Measurements from ENCODE around the gene NABP2. TPM values are rescaled to one million over a fixed set of nuclear protein-coding genes. Genes with fewer than 3 reads are reported as not detected.
"Not testable (repeated sequence)": the region's sequence is repeated elsewhere in the genome, so short reads cannot be mapped to it uniquely, and the experiment has no call there.

The NABP2 gene
- total and polyA plus RNA-seq, 8 donors = 14.1 to 23.6 (median 17.5) TPM

DNA sequence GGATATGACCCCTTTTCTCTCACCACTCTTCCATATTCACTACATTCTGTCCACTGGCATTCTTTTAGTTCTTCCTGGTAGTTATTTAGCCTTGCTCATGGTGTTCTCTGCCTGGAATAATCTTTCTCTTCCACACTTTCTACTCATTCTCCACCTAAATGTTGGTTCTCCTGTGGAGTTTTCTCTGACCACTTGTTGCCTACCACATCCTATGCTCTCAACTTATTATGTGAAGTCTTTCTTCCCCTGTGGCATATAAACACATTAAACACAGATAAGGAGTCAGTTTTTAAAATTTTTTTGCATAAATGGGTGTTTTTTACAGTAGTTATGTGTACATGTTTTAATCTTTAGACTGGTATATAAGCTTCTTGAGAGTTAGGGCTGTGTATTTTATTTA lies 31.6 kb upstream of the NABP2 start:
- DNase-seq (no peak), FAIRE-seq (no peak), ATAC-seq (no peak)
- Histone ChIP-seq H3K9me3 (no peaks in the 10 kb centered on the region), H3K27ac (no peak overlapping the region), H3K27me3 (no peaks in the 10 kb centered on the region), H3K4me3 (no peak overlapping the region), H3K36me3 (no peaks in the 10 kb centered on the region), H3K4me1 (peaks cover 5 to 7% (median 7%) of the 10 kb centered on the region in 3 donors)
- TF ChIP-seq, protein P1, sequence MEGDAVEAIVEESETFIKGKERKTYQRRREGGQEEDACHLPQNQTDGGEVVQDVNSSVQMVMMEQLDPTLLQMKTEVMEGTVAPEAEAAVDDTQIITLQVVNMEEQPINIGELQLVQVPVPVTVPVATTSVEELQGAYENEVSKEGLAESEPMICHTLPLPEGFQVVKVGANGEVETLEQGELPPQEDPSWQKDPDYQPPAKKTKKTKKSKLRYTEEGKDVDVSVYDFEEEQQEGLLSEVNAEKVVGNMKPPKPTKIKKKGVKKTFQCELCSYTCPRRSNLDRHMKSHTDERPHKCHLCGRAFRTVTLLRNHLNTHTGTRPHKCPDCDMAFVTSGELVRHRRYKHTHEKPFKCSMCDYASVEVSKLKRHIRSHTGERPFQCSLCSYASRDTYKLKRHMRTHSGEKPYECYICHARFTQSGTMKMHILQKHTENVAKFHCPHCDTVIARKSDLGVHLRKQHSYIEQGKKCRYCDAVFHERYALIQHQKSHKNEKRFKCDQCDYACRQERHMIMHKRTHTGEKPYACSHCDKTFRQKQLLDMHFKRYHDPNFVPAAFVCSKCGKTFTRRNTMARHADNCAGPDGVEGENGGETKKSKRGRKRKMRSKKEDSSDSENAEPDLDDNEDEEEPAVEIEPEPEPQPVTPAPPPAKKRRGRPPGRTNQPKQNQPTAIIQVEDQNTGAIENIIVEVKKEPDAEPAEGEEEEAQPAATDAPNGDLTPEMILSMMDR (IDR thresholded peaks at IDR 0.05) = no peak
- intact Hi-C loops (cut with DNase I) = loop anchor here in 1 of 3 donors (10.0 kb wide), 1 partner anchor 62 kb away; the partner anchor contains the start of gene ANKRD52

DNA sequence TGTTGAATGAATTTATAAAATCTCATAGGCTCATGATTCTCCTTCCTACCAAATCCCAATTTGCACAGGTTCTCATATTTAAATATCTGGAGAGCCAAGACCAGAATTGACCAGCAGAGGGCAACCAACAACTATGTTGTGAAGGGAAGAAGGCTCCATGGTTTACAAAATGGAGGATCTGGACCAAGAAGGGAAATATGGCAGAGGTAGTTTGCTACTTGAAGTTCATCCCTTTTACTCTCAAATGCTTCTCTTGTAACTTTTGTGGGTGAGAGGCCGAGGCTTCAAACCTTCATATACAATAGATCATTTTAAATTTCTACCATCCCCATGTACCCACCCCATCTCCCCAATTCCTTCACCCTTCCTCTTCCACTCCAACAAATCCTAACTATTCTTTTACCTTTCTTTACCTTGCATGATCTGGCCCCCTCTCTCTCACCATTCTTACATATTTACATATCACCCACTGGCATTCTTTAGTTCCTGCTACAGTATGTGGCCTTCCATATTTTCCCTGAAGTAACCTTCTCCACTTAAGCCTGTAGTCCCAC lies 31.0 kb upstream of the NABP2 start:
- TF ChIP-seq, protein P1 (IDR thresholded peaks at IDR 0.05) = peak in 3 of 4 donors; percentile 39 to 74 (median 68)
- peaks cover 1 to 2% (median 1%) of the 10 kb centered on the region in 3 donors for H3K4me1 ChIP-seq
- intact Hi-C loops (cut with DNase I) = loop anchor here in 1 of 3 donors (10.0 kb wide), 1 partner anchor 62 kb away; the partner anchor contains the start of gene ANKRD52
- no peaks in the 10 kb centered on the region for H3K36me3 ChIP-seq
- FAIRE-seq = peak; percentile 73
- ATAC-seq = peak in 3 of 4 donors; percentile 32 to 35 (median 32)
- DNase-seq = peak in 4 of 6 donors; percentile 60 to 85 (median 76)
- no peak overlapping the region for H3K27ac ChIP-seq
- no peak overlapping the region for H3K4me3 ChIP-seq
- no peaks in the 10 kb centered on the region for H3K9me3 ChIP-seq
- H3K27me3 ChIP-seq = no peaks in the 10 kb centered on the region
- 28 to 40% methylated on average over 1 of the region's 1 CpG for WGBS, 2 donors

DNA sequence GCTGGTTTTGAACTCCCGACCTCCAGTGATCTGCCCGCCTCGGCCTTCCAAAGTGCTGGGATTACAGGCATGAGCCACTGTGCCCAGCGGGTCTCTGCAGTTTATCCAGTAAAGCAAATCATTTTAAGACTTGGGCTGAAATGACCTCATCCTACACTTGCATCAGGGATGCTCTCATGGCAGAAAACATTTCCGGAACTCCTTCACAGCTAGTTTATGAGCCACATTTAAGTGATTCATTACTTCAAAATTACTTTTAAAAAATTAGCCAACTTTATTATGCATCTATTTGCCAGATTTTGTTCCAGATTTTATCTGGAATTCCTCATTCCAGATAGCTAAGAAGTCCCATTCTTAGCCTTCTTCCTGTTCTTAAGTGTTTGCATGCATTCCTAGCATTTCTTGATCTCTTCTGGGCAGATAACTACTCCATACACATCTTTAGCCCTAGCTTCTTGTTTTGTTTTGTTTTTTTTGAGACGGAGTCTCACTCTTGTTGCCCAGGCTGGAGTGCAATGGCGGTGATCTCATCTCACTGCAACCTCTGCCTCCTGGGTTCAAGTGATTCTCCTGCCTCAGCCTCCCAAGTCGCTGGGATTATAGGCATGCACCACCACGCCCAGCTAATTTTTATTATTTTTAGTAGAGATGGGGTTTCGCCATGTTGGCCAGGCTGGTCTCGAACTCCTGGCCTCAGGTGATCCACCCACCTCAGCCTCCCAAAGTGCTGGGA lies 27.2 kb upstream of the NABP2 start:
- WGBS, 2 donors = 72 to 81% methylated on average over 10 to 11 of the region's 11 CpGs
- DNase-seq, FAIRE-seq: not testable (repeated sequence)

DNA sequence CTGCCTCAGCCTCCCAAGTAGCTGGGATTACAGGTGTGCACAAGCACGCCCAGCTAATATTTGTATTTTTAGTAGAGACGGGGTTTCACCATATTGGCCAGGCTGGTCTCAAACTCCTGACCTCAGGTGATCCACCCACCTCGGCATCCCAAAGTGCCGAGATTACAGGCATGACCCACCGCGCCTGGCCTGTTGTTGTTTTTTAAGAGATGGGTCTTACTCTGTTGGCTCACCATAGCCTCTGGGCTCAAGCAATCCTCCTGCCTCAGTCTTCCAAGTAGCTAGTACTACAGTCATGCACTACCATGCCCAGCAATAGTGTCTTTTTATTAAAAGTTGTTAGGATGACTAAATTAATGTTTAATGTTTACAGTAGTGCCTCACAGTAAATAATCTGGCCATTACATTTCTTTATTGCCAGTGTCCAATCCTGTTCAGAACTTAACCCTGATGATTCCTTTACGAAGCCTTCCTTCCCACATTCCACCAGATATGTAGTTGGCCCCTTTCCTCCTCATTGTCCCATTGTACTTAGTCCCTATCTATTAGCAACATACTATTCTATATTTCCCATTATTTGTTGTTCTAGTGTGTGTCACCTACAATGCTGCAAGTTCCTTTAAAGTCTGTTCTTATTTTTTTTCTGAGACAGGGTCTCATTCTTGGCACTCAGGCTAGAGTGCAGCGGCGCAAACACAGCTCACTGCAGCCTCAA lies 26.1 kb upstream of the NABP2 start:
- H3K27me3 ChIP-seq = no peaks in the 10 kb centered on the region
- no peaks in the 10 kb centered on the region for H3K9me3 ChIP-seq
- DNase-seq = no peak
- intact Hi-C loops (cut with DNase I) = loop anchor here in 1 of 3 donors (10.0 kb wide), 1 partner anchor 57 kb away; the partner anchor contains the start of gene ANKRD52
- no peak overlapping the region for H3K27ac ChIP-seq
- TF ChIP-seq, protein P1 (IDR thresholded peaks at IDR 0.05) = no peak
- FAIRE-seq = no peak
- no peak overlapping the region for H3K4me3 ChIP-seq
- H3K4me1 ChIP-seq = no peaks in the 10 kb centered on the region
- 86 to 93% methylated on average over 9 of the region's 9 CpGs for WGBS, 2 donors
- H3K36me3 ChIP-seq = no peaks in the 10 kb centered on the region
- no peak for ATAC-seq

More for the DNA sequence above, 27.2 kb upstream of the NABP2 start:
- H3K4me1 ChIP-seq, H3K36me3 ChIP-seq, H3K4me3 ChIP-seq, H3K27ac ChIP-seq, H3K27me3 ChIP-seq, H3K9me3 ChIP-seq: not testable (repeated sequence)
- intact Hi-C loops (cut with DNase I) = loop anchor here in 1 of 3 donors (10.0 kb wide), 1 partner anchor 58 kb away; the partner anchor contains the start of gene ANKRD52
- ATAC-seq = peak in 2 of 4 donors; percentile 8 to 29

DNA sequence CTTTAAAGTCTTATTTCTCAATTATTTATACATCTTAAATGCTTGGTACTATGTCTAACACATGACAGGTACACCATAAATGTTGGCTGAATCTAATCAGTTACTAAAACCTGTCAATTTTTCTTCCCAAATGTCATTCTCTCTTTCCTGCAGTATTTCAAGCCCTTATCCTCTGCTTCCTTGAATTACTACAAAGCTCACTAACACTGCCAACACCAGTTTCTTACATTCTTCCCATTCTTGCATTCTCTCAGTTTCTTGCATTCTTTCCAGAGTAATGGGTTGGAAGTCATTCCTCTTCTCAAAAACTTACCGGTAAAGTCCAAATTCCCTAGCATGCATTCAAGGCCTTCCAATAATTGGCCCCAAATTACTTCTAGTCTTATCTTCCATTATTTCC lies 25.3 kb upstream of the NABP2 start:
- no peak overlapping the region for H3K4me3 ChIP-seq
- H3K27me3 ChIP-seq = no peaks in the 10 kb centered on the region
- no peak overlapping the region for H3K27ac ChIP-seq
- H3K4me1 ChIP-seq = no peaks in the 10 kb centered on the region
- no peak for FAIRE-seq
- TF ChIP-seq, protein P1 (IDR thresholded peaks at IDR 0.05) = no peak
- DNase-seq = no peak
- intact Hi-C loops (cut with DNase I) = loop anchor here in 1 of 3 donors (10.0 kb wide), 1 partner anchor 56 kb away; the partner anchor contains the start of gene ANKRD52
- 58 to 77% methylated on average over 1 of the region's 1 CpG for WGBS, 2 donors
- ATAC-seq = no peak
- no peaks in the 10 kb centered on the region for H3K9me3 ChIP-seq
- no peaks in the 10 kb centered on the region for H3K36me3 ChIP-seq
